DLD1 (cell line): ENCODE data around the gene NPAS1.

Experiments used
- in situ Hi-C: cut with HindIII; loops from 2 replicates; pipeline ENCODE4 v1.10.0; 2017; ENCODE audit warnings: low sequenced_read_pairs

The NPAS1 gene

GRCh38 chr19:47013041-47013517 lies 6.6 kb upstream of the NPAS1 start:
- in situ Hi-C loops: no loop called here

DNA sequence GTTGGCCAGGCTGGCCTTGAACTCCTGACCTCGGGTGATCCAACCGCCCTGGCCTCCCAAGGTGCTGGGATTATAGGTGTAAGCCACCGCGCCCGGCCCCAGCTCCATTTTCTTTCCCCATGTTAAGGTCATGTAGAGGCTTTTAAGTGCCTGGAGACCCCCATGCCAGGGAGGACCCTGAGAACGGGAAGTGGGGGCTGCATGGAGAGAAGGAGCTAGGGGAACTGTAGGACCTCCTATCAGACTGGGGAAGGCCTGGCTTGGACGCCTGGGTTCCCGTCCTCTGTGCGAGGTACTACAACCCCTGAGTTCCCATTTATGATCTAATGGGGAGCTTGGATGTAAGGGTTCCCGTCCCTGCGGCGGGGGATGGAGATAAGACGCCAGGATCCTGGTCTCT lies 714 bp upstream of the NPAS1 start:
- in situ Hi-C loops: no loop called here

GRCh38 chr19:47020132-47020805 lies 632 bp downstream of the NPAS1 start:
- in situ Hi-C loops: no loop called here

- in situ Hi-C loops: no loop called here
Measured at GRCh38 chr19:47020992-47021496, 1.4 kb downstream of the NPAS1 start.

- in situ Hi-C loops: no loop called here
Measured at GRCh38 chr19:47021536-47022139, 2.0 kb downstream of the NPAS1 start.

DNA sequence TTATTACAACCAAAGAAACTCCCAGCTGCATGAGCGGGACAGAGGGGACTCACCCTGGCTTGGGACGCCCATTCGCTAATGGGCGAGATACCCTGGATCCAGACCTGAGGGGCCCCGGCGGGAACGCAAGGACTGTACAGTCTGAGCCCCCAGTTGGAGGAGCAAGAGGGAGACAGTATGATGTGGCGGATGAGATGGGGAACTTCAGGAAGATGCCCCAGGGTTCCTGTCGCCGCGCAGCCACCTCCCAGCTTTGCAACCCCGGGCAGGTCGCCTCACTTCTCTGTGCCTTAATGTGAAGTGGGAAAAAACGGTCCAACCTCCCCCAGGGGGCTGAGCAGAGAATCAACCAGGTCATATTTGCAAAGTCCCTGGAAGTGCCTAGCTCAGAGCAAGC lies 2.5 kb downstream of the NPAS1 start:
- in situ Hi-C loops: no loop called here

DNA sequence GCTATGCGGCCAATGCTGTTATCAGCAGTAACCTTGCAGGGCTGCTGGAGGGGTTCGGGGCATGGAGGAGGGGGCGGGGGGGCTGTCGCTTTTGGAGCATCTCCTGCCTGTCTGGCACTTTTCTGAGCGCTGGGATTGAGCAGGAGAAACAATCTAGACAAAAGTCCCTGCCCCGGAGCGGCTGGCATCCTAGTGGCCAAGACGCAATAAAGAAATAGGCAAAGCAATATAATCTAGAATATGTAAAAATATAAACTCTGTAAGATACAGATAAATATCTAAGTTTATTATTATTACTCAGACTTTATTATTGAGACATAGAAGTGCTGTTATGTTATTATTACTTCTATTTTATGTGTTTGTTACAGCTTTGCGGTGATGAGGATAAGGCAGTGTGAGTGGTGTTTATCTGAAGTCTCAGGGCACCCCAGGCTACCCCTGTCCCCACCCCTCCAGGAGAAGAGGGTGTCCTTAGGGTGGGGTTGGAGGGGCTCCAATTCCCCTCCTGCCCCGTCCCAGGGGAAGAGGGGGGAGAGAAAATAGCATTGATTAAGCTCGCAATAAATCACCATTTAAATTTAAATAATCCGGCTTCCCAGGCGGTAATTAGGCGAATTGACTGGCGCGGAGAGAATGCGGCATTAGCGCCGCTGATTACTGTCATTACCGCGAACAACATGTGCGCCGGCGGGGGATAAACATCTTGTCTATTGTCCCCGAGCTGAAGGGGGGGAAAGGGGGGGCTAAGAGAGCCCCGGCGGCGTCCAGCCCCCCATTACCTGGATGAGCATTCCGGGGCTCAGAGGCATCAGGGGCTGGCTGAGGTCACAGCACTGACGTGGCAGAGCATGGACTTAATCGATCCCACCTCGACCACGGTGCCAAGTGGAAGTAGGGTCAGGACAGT lies 3.2 kb downstream of the NPAS1 start:
- in situ Hi-C loops: no loop called here

DNA sequence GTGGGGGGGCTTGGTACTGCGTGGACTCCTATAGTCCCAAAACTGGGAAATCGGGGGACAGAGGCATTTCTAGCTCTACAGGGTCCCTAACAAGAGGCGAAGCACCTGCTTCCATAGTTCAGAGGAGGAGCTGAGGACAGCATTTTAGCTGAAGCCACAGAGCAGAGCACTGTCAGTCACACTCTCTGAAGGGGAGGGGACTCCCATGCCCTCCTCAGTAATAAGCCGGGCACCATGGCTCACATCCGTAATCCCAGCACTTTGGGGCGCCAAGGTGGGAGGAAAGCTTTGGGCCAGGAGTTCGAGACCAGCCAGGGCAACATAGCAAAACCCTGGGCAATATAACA lies 3.8 kb downstream of the NPAS1 start:
- in situ Hi-C loops: no loop called here

- in situ Hi-C loops: no loop called here
Measured at GRCh38 chr19:47024502-47024901, 4.9 kb downstream of the NPAS1 start.

DNA sequence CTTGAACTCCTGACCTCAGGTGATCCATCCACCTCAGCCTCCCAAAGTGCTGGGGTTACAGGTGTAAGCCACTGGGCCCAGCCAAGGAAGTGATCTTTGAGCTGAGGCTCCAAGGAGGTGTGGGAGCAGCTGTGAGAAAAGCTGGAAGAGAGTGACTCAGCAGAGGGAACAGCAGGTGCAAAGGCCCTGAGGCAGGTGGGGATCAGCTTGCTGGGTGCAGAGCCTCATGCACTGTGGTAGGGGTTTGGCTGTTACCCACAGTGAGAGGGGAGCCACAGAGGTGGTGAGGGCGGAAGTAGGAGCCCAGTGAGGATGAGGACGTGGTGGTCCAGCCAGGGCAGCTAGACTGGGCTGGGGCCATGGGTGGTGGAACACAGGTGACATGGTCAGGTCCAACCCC lies 6.5 kb downstream of the NPAS1 start:
- in situ Hi-C loops: no loop called here

DNA sequence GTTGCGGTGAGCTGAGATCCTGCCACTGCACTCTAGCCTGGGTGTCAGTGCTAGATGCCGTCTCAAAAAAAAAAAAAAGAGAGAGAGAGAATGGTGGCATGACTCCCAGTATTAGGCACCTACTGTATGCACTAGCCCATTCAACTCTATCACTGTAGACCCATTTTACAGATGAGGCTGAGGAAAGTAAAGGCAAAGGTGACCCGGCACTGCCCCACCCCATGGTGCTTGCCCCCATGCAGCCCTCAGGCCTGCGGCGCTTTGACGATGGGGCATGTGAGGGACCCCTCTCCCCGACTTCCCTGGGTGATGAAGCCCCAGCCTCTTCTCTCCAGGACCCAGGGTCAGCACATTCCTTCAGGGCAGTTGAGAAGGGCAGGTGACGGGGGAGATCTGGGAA lies 7.3 kb downstream of the NPAS1 start:
- in situ Hi-C loops: no loop called here

- in situ Hi-C loops: no loop called here
Measured at GRCh38 chr19:47027586-47028088, 8.0 kb downstream of the NPAS1 start.

DNA sequence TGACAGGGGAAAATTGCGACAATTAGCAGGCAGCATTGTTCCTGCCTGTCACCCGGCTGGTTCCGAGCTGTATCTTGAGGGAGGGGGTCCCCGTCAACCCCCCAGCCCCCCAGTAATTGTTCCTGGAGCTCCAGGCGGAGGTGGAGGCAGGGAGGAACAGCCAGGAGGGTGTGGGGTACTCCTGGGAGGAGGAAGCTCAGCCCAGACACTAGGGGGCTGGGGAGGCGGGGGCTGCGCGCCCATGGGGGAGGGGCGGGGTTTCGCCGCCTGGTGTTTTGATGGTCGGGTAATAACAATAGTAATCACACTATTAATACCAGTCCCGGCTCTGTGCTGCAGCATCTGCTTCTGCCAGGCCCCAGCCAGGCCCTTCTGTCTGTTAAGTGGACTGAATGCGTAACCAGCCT lies 8.6 kb downstream of the NPAS1 start:
- in situ Hi-C loops: no loop called here

- in situ Hi-C loops: no loop called here
Measured at GRCh38 chr19:47032171-47032811, 12.7 kb downstream of the NPAS1 start.

DNA sequence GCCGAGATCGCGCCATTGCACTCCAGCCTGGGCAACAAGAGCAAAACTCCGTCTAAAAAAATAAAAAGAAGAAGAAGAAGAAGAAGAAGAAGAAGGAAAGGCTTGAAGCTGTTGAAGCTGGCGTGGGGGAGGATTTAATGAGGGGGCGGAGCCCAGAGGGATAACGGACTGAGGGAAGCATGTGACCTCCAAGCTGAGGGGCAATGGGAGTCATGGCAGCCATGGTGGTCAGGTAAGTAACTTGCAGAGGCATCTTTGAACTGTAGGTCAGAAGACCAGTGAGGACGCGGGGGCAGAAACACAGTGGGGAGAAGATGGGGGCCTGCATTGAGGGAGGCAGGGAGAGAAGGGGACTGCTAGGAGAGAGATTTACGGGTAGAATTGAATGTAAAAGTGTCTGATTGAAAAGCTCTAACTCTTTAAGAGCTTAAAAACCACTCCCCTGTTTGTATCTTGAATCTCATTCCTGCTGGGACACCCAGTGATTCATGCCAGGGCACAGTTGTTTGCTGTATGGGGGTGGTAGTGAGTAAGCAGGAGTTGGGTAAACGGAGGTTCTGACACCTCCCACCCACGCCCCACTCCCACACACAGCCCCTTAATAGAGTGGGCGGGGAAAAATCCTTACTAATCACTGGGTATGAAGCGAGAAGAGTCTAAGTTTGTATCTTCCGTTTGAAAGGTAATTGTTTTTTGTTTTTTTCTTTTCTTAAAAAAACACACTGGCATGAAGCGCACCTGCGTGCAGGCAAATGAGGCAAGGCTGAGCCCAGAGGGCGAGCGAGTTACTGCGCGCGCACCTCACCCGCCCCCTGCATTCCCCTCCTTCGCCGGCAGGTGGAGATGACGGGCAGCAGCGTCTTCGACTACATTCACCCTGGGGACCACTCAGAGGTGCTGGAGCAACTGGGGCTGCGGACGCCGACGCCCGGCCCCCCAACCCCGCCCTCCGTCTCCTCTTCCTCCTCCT lies 15.8 kb downstream of the NPAS1 start:
- in situ Hi-C loops: no loop called here

- in situ Hi-C loops: no loop called here
Measured at GRCh38 chr19:47036097-47036651, 16.5 kb downstream of the NPAS1 start.

DNA sequence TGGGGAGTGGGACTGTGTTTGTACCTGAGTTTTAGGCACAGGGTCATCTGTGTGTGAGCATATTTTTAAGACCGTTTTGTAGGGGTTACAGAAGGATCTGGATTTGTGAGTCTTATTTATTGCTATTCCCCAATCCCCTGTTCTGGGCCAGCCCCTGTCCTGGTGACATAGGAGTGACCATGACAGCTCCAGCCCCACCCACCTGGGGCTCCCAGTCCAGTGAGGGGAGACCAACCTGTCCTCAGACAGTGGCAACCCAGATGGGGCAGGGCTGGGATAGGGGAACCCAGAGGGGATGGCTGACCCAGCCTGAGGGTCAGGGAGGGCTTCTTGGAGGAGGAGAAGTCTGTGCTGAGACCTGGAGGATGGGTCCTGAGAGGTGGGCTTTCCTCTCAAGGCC lies 18.1 kb downstream of the NPAS1 start:
- in situ Hi-C loops: no loop called here

GRCh38 chr19:47039239-47039874 lies 19.7 kb downstream of the NPAS1 start:
- in situ Hi-C loops: no loop called here

GRCh38 chr19:47040869-47041268 lies 21.2 kb downstream of the NPAS1 start:
- in situ Hi-C loops: no loop called here
